GM12878 (cell line): ENCODE results near the gene ESR2. TPM values are rescaled to one million over a fixed set of nuclear protein-coding genes. Genes with fewer than 3 reads are reported as not detected.

ENCODE experiments used
- IKZF2 ChIP-seq, 2 experiments: fragments of 450-650 bp; IDR thresholded peaks; 2 replicates each; pipeline ENCODE4 v1.6.1; 2017; ENCODE audit warnings: mild to moderate bottlenecking in 2 of 2, moderate library complexity in 2 of 2
- MYB ChIP-seq: fragments of 150-350 bp; IDR thresholded peaks from 2 replicates; pipeline ENCODE4 v1.6.1; 2014; ENCODE audit warnings: mild to moderate bottlenecking, low read depth, low read length, borderline replicate concordance
- STAT1 ChIP-seq: fragments of 450-650 bp; conservative IDR thresholded peaks from 2 replicates; pipeline ENCODE4 v1.6.1; 2014; ENCODE audit warnings: antibody characterized with exemption, mild to moderate bottlenecking
- YY1 ChIP-seq: IDR thresholded peaks from 2 replicates; pipeline ENCODE4 v1.6.1; 2011; ENCODE audit warnings: low read depth, mild to moderate bottlenecking, low read length
- polyA plus RNA-seq, 11 experiments: library from polyadenylated mRNA; depleted of rRNA in 4 of 11; unstranded in 6 of 11; stranded (reverse) in 5 of 11; fragments of >200 nt; fragmentation: Nextera tagmentation in 4 of 11; fragmentation: Illumina TruSeq in 1 of 11; extraction: Ambion mirVana in 4 of 11; extraction: Trizol in 1 of 11; gene quantifications; 1 replicate in 1 of 11; 2 replicates in 10 of 11; pipeline versions ENCODE4 v1.2.1 to v1.2.3, GENCODE V29; 2011 to 2016; ENCODE audit warnings: inconsistent platforms in 2 of 11, missing spikeins in 2 of 11, low read depth in 1 of 11
- total RNA-seq, 4 experiments: library from RNA; depleted of rRNA in 3 of 4; stranded (reverse); fragments of >200 nt in 3 of 4; fragmentation: Illumina TruSeq in 1 of 4; extraction: Trizol in 1 of 4; gene quantifications; 2 replicates each; pipeline versions ENCODE4 v1.2.1 to v1.2.3, GENCODE V29; 2013 to 2021
- TF ChIP-seq, protein P1 (sequence below): fragments of 450-650 bp; IDR thresholded peaks from 2 replicates; pipeline ENCODE4 v1.6.1; 2017; ENCODE audit warnings: mild to moderate bottlenecking, moderate library complexity
- TF ChIP-seq, protein P2 (sequence below): fragments of 450-650 bp; IDR thresholded peaks from 2 replicates; pipeline ENCODE4 v1.6.1; 2018; ENCODE audit warnings: mild to moderate bottlenecking, low read depth, moderate library complexity; ENCODE audit not compliant: partially characterized antibody
- TF ChIP-seq, protein P3 (sequence below): IDR thresholded peaks from 2 replicates; pipeline ENCODE4 v1.6.1; 2011; ENCODE audit warnings: mild to moderate bottlenecking, low read depth, low read length, moderate library complexity; ENCODE audit not compliant: insufficient replicate concordance

ESR2 gene
- total and polyA plus RNA-seq, 10 of the 15 experiments (the other 5 are each of a cell fraction or from before 2014, with no cell fraction given), result 0.29 to 2.6 (median 0.81) TPM

DNA sequence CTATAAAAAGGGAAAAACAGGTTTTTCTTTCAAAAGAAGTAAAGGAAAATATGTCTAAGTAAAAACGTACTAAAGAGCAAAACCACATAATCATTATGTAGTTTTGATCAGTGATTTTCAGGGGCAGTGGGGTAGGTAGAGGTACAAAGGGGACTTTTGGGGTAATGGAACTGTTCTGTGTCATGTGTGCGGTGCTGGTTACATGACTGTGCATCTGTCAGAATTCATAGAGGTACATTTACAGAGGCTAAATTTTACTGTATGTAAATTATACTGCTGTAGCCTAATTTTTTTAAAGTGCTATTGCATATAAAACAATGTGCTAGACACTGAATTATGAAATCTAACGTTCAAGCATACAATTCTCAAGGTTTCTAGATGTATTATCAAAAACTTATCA is 2.0 kb downstream of the ESR2 start (continued):
- TF ChIP-seq, protein P1, sequence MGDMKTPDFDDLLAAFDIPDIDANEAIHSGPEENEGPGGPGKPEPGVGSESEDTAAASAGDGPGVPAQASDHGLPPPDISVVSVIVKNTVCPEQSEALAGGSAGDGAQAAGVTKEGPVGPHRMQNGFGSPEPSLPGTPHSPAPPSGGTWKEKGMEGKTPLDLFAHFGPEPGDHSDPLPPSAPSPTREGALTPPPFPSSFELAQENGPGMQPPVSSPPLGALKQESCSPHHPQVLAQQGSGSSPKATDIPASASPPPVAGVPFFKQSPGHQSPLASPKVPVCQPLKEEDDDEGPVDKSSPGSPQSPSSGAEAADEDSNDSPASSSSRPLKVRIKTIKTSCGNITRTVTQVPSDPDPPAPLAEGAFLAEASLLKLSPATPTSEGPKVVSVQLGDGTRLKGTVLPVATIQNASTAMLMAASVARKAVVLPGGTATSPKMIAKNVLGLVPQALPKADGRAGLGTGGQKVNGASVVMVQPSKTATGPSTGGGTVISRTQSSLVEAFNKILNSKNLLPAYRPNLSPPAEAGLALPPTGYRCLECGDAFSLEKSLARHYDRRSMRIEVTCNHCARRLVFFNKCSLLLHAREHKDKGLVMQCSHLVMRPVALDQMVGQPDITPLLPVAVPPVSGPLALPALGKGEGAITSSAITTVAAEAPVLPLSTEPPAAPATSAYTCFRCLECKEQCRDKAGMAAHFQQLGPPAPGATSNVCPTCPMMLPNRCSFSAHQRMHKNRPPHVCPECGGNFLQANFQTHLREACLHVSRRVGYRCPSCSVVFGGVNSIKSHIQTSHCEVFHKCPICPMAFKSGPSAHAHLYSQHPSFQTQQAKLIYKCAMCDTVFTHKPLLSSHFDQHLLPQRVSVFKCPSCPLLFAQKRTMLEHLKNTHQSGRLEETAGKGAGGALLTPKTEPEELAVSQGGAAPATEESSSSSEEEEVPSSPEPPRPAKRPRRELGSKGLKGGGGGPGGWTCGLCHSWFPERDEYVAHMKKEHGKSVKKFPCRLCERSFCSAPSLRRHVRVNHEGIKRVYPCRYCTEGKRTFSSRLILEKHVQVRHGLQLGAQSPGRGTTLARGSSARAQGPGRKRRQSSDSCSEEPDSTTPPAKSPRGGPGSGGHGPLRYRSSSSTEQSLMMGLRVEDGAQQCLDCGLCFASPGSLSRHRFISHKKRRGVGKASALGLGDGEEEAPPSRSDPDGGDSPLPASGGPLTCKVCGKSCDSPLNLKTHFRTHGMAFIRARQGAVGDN, result no peak
- TF ChIP-seq MYB, result no peak
- TF ChIP-seq, protein P2, sequence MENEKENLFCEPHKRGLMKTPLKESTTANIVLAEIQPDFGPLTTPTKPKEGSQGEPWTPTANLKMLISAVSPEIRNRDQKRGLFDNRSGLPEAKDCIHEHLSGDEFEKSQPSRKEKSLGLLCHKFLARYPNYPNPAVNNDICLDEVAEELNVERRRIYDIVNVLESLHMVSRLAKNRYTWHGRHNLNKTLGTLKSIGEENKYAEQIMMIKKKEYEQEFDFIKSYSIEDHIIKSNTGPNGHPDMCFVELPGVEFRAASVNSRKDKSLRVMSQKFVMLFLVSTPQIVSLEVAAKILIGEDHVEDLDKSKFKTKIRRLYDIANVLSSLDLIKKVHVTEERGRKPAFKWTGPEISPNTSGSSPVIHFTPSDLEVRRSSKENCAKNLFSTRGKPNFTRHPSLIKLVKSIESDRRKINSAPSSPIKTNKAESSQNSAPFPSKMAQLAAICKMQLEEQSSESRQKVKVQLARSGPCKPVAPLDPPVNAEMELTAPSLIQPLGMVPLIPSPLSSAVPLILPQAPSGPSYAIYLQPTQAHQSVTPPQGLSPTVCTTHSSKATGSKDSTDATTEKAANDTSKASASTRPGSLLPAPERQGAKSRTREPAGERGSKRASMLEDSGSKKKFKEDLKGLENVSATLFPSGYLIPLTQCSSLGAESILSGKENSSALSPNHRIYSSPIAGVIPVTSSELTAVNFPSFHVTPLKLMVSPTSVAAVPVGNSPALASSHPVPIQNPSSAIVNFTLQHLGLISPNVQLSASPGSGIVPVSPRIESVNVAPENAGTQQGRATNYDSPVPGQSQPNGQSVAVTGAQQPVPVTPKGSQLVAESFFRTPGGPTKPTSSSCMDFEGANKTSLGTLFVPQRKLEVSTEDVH, result no peak
- TF ChIP-seq IKZF2 (IDR thresholded peaks at IDR 0.05), result no peak
- no peak for TF ChIP-seq YY1
- TF ChIP-seq, protein P3, sequence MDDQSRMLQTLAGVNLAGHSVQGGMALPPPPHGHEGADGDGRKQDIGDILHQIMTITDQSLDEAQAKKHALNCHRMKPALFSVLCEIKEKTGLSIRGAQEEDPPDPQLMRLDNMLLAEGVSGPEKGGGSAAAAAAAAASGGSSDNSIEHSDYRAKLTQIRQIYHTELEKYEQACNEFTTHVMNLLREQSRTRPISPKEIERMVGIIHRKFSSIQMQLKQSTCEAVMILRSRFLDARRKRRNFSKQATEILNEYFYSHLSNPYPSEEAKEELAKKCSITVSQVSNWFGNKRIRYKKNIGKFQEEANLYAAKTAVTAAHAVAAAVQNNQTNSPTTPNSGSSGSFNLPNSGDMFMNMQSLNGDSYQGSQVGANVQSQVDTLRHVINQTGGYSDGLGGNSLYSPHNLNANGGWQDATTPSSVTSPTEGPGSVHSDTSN, result no peak
- TF ChIP-seq STAT1, result no peak
